Kidney (tissue), 14 donors: ENCODE results near the gene UNC13B. TPM values are rescaled to one million over a fixed set of nuclear protein-coding genes. Genes with fewer than 3 reads are reported as not detected.

Experiments
- DNase-seq, 5 donors: peaks; one replicate each; pipeline ENCODE4 v3.0.0-alpha.2; 2013 to 2020
- FAIRE-seq: peaks from 2 replicates; lab custom pipeline; 2012; peaks lifted over from hg19 to GRCh38; lab: Jason Lieb, UNC
- H3K27ac ChIP-seq, 2 donors: one replicate each; pipeline ENCODE4 v1.7.0; 2013; ENCODE audit warnings: low read depth in 2 of 2, low read length in 2 of 2, inconsistent platforms in 1 of 2
- H3K27me3 ChIP-seq: one replicate; pipeline ENCODE4 v1.7.1; 2013; ENCODE audit warnings: low read length, inconsistent platforms; ENCODE audit not compliant: control insufficient read depth, insufficient read depth
- H3K36me3 ChIP-seq, 3 donors: one replicate each; pipeline versions ENCODE4 v1.7.0 to v1.7.1; 2013; ENCODE audit warnings: low read length in 3 of 3, control low read depth in 1 of 3, inconsistent platforms in 1 of 3; ENCODE audit not compliant: insufficient read depth in 3 of 3, control insufficient read depth in 2 of 3
- H3K4me1 ChIP-seq, 3 donors: one replicate each; pipeline versions ENCODE4 v1.7.0 to v1.7.1; 2013; ENCODE audit warnings: low read length in 3 of 3, inconsistent platforms in 1 of 3, low read depth in 1 of 3; ENCODE audit not compliant: control insufficient read depth in 2 of 3, insufficient read depth in 2 of 3
- H3K4me3 ChIP-seq, 3 donors: one replicate each; pipeline versions ENCODE4 v1.7.0 to v1.8.1; 2013; ENCODE audit warnings: low read length in 3 of 3, control low read depth in 1 of 3, inconsistent platforms in 1 of 3
- H3K9ac ChIP-seq, 3 donors: one replicate each; pipeline versions ENCODE4 v1.7.0 to v1.7.1; 2013; ENCODE audit warnings: low read length in 3 of 3, control low read depth in 1 of 3, inconsistent platforms in 1 of 3
- H3K9me3 ChIP-seq, 3 donors: one replicate each; pipeline versions ENCODE4 v1.7.0 to v1.7.1; 2013; ENCODE audit warnings: low read length in 3 of 3, control low read depth in 1 of 3, inconsistent platforms in 1 of 3; ENCODE audit not compliant: control insufficient read depth in 2 of 3, insufficient read depth in 1 of 3
- CTCF ChIP-seq: IDR thresholded peaks from 3 replicates; pipeline ENCODE4 v1.5.1; 2012; ENCODE audit warnings: mild to moderate bottlenecking, moderate library complexity, borderline replicate concordance; ENCODE audit not compliant: insufficient read depth; ENCODE audit errors: extremely low read depth
- intact Hi-C: fragments of 100-400 bp; cut with DNase I; formaldehyde crosslinking; loops from one replicate; pipeline ENCODE4 v1.11.1; 2022
- polyA plus RNA-seq: library from polyadenylated mRNA; stranded (reverse); fragments of 350-450 nt; fragmentation: Illumina TruSeq; extraction: RNeasy Lipid Tissue Mini Kit (QIAGEN cat#74804); gene quantifications from one replicate; pipeline ENCODE4 v1.2.3, GENCODE V29; 2014; ENCODE audit warnings: low read depth, low replicate concordance; ENCODE audit not compliant: insufficient read depth
- total RNA-seq: library from RNA; stranded (reverse); fragmentation: NEBNext Ultra II Directional; extraction: Animal tissue kit (Norgen Biotek cat#: 25700); gene quantifications from one replicate; pipeline ENCODE4 v1.2.1, GENCODE V29; 2021
- donor health status: control.
- donor health status: control.
- donor health status: control.
- donor health status: control.
- donor health status: control.
- donor health status: DM: yes; HTN: yes; CAD: no.
- donor health status: Normal renal cell carcinoma (clear cell type).

UNC13B gene
- total and polyA plus RNA-seq, 2 donors from 2014 or later = 20.8 to 43.6 TPM

GRCh38 chr9:35370241-35370640 is 208.4 kb downstream of the UNC13B start:
- Histone ChIP-seq H3K9ac (no peak overlapping the region), H3K27me3 (no peaks in the 10 kb centered on the region), H3K4me3 (no peak overlapping the region), H3K27ac (no peak overlapping the region), H3K9me3 (no peaks in the 10 kb centered on the region), H3K4me1 (no peaks in the 10 kb centered on the region), H3K36me3 (peaks cover 0 to 10% (median 6%) of the 10 kb centered on the region in 3 donors)
- FAIRE-seq (no peak), DNase-seq (no peak)
- intact Hi-C loops = no loop called here
- TF ChIP-seq CTCF = no peak

GRCh38 chr9:35374436-35374835 is 212.6 kb downstream of the UNC13B start:
- Histone ChIP-seq H3K4me1 (no peaks in the 10 kb centered on the region), H3K4me3 (no peak overlapping the region), H3K27me3 (no peaks in the 10 kb centered on the region), H3K9me3 (no peaks in the 10 kb centered on the region), H3K27ac (no peak overlapping the region), H3K36me3 (peaks cover 0 to 15% (median 6%) of the 10 kb centered on the region in 3 donors), H3K9ac (no peak overlapping the region)
- no peak for FAIRE-seq
- intact Hi-C loops = no loop called here
- no peak for DNase-seq
- no peak for TF ChIP-seq CTCF

GRCh38 chr9:35374910-35375309 is 213.1 kb downstream of the UNC13B start:
- intact Hi-C loops = no loop called here
- Histone ChIP-seq H3K36me3 (peaks cover 0 to 14% (median 10%) of the 10 kb centered on the region in 3 donors), H3K9ac (no peak overlapping the region)

More at GRCh38 chr9:35374910-35375309, 213.1 kb downstream of the UNC13B start:
- no peak for TF ChIP-seq CTCF
- Histone ChIP-seq H3K4me1 (no peaks in the 10 kb centered on the region), H3K9me3 (no peaks in the 10 kb centered on the region), H3K27me3 (no peaks in the 10 kb centered on the region), H3K27ac (no peak overlapping the region), H3K4me3 (no peak overlapping the region)
- DNase-seq (no peak), FAIRE-seq (no peak)
